Measurements from ENCODE around the gene LYVE1. TPM values are rescaled to one million over a fixed set of nuclear protein-coding genes. Genes with fewer than 3 reads are reported as not detected.

The LYVE1 gene
- total and polyA plus RNA-seq, 12 donors, result 29.1 to 530 (median 254) TPM

- intact Hi-C loops (cut with DNase I), result no loop called here
- no peak for DNase-seq
- Histone ChIP-seq H3K4me1 (replicated peaks in 1 of 2) (peaks cover 26 to 48% of the 10 kb centered on the region in 2 donors), H3K4me3 (no peak overlapping the region), H3K9me3 (replicated peaks in 1 of 3) (no peaks in the 10 kb centered on the region), H3K27me3 (no peaks in the 10 kb centered on the region), H3K27ac (peak overlapping the region in 3 of 5 donors; percentile 49 to 79 (median 76)), H3K36me3 (replicated peaks in 1 of 2) (peaks cover 0 to 27% of the 10 kb centered on the region in 2 donors)
- 76 to 87% (median 81%) methylated on average over 4 of the region's 4 CpGs for WGBS, 4 donors
- TF ChIP-seq POLR2A (IDR thresholded peaks at IDR 0.05) (no peak), CTCF (IDR thresholded peaks at IDR 0.05) (no peak)
These were observed 12.2 kb upstream of the LYVE1 start for GRCh38 chr11:10580623-10581022.

GRCh38 chr11:10579700-10580099, 11.2 kb upstream of the LYVE1 start:
- no peaks in the 10 kb centered on the region for H3K9me3 ChIP-seq (replicated peaks in 1 of 3)
- TF ChIP-seq POLR2A (IDR thresholded peaks at IDR 0.05) (no peak), CTCF (IDR thresholded peaks at IDR 0.05) (no peak)
- no peak overlapping the region for H3K4me3 ChIP-seq
- no peaks in the 10 kb centered on the region for H3K27me3 ChIP-seq
- intact Hi-C loops (cut with DNase I), result loop anchor here in 1 of 2 donors (10.0 kb wide), 1 partner anchor 75 kb away; no protein-coding TSS in a partner anchor
- 92 to 97% (median 95%) methylated on average over 3 of the region's 3 CpGs for WGBS, 4 donors
- H3K27ac ChIP-seq, result peak overlapping the region in 1 of 5 donors; percentile 76
- peaks cover 0 to 27% of the 10 kb centered on the region in 2 donors for H3K36me3 ChIP-seq (replicated peaks in 1 of 2)
- no peak for DNase-seq
- peaks cover 26 to 41% of the 10 kb centered on the region in 2 donors for H3K4me1 ChIP-seq (replicated peaks in 1 of 2)

GRCh38 chr11:10576035-10576398, 7.6 kb upstream of the LYVE1 start:
- Histone ChIP-seq H3K4me1 (replicated peaks in 1 of 2) (peaks cover 2 to 4% of the 10 kb centered on the region in 2 donors), H3K4me3 (no peak overlapping the region), H3K27ac (no peak overlapping the region), H3K36me3 (replicated peaks in 1 of 2) (peaks cover 0 to 27% of the 10 kb centered on the region in 2 donors), H3K9me3 (replicated peaks in 1 of 3) (no peaks in the 10 kb centered on the region), H3K27me3 (no peaks in the 10 kb centered on the region)
- DNase-seq, result no peak
- TF ChIP-seq CTCF (IDR thresholded peaks at IDR 0.05), result no peak
- no peak for TF ChIP-seq POLR2A (IDR thresholded peaks at IDR 0.05)
- 95 to 100% (median 99%) methylated on average over 3 to 4 of the region's 4 CpGs for WGBS, 4 donors
- intact Hi-C loops (cut with DNase I), result loop anchor here in 1 of 2 donors (10.0 kb wide), 1 partner anchor 79 kb away; no protein-coding TSS in a partner anchor

- no peaks in the 10 kb centered on the region for H3K9me3 ChIP-seq (replicated peaks in 1 of 3)
- no peak for TF ChIP-seq POLR2A (IDR thresholded peaks at IDR 0.05)
- H3K27ac ChIP-seq, result no peak overlapping the region
- WGBS, 4 donors, result 85 to 96% (median 94%) methylated on average over 3 of the region's 3 CpGs
- no peaks in the 10 kb centered on the region for H3K4me1 ChIP-seq (replicated peaks in 1 of 2)
- H3K4me3 ChIP-seq, result no peak overlapping the region
- DNase-seq, result no peak
- peaks cover 0 to 27% of the 10 kb centered on the region in 2 donors for H3K36me3 ChIP-seq (replicated peaks in 1 of 2)
- intact Hi-C loops (cut with DNase I), result loop anchor here in 1 of 2 donors (10.0 kb wide), 1 partner anchor 79 kb away; no protein-coding TSS in a partner anchor
- no peaks in the 10 kb centered on the region for H3K27me3 ChIP-seq
These were observed 7.0 kb upstream of the LYVE1 start for GRCh38 chr11:10575346-10576034.

Data from adrenal gland (tissue), 12 donors.